Iris pigment epithelial cell (primary cell): ENCODE measurements around the gene TMEM163.

Experiments
- DNase-seq: peaks from one replicate; pipeline ENCODE4 v3.0.0-alpha.2; 2011; ENCODE audit warnings: low read depth

Gene TMEM163

GRCh38 chr2:134457765-134458472 is 260.9 kb downstream of the TMEM163 start:
- DNase-seq, result no peak

DNA sequence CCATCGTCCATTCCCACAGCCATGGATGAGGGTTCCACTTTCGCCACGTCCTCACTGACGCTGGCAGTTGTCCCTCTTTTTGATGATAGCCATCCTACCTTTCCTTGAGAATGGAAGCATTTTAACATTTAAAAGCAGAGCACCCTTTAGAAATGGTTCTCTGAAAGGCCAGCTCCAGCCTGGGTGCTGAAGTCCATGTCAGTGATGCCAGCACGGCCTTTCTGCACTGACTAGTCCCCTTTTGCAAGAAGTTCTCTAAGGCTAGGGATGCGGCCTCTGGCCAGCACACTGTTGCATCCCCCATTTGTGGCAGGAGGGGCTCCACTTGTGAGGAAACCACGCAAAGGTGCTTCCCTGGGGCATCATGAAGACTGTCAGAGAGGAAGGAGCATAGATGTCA is 261.4 kb downstream of the TMEM163 start:
- DNase-seq, result no peak

- no peak for DNase-seq
Observed at GRCh38 chr2:134455426-134455825, 263.4 kb downstream of the TMEM163 start.

DNA sequence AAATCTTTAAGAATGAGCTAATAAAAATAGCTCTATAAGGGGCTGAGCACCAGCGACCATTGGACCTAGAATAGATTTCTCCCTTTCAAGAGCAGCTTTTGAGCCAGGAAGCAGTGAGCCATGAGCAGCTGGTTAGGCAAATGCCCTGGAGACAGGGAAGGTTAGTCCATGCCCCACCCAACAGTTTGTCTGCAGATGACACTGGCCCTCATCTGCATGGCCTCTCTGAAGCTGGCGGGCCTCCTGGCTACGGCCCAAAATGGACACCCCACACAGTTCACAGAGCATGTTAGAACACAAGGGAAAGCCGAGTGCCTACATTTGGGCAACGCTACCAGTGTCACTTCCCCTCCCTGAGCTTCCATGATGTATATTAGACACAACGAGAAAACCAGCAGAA is 263.9 kb downstream of the TMEM163 start:
- no peak for DNase-seq

DNA sequence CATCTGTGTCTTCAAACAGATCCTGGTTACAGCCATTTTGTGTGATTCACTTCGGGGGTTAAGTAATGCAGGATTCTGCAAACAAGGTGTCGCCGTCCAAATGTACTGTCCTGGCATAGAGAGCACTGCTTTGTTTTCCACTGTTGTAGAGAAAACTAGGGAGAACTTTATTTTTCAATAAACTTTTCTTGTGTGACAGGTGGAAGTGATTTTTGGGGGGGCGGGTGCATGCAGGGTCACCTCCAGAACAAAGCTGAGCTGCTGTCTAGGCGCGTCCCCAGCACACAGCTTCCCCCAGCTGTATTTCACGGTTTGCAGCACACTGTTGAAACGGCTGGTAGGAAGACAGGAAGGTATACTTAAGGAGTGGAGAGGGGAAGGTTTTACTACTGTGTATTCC is 264.4 kb downstream of the TMEM163 start:
- no peak for DNase-seq

DNA sequence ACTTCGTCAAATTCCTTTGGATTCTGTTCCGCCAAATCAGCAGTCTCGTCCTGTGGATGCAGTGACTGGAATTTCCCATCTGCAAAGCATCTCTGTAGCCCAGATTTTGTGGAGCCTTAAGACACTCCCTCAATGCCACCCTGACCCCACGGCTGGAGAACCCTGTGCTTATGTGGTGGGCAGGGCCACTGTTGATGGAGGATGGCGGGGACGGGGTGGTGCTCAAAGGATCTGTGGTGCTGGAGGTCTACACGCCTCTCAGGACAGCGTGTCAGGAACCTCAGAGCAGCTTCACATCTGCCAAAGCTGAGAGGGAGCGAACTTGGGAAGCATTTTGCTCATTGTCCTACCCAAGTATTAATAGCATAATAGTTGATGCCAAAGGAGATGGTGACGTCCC is 264.8 kb downstream of the TMEM163 start:
- no peak for DNase-seq

DNA sequence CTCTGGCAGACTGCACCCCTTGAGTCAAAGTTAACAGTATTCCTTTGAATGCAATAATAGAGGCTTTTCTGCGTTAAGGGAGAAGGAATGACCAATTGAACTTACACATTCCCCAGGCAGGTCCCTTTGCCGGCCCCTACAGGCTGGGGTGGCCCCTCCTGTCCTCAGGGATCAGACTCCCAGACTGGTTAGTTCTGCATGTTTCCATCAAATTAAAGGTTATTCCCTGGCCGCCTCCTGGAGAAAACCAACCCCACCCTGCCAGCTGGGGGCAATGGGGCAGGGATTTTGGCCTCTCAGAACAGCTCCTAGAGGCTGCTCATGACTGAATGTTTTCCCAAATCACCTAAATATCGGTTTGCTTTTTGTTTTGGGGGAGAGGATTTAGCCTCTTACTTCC is 265.3 kb downstream of the TMEM163 start:
- DNase-seq, result no peak

GRCh38 chr2:134452042-134452733 is 266.6 kb downstream of the TMEM163 start:
- no peak for DNase-seq

DNA sequence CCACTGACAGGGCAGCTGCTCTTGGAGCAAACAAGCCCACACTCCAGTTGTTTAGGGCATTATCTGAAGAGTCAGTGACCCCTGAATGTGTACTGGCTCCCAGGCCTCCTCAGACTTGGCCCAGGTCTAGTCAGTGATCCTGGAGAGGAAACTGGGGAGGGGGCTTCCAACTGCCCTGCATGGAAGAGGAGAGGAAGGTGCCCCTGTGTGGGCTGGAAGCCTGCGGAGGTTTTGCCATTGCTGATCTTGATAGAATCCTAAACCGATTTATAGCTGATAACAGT is 267.5 kb downstream of the TMEM163 start:
- no peak for DNase-seq

- no peak for DNase-seq
Observed at GRCh38 chr2:134449751-134450513, 268.9 kb downstream of the TMEM163 start.

DNA sequence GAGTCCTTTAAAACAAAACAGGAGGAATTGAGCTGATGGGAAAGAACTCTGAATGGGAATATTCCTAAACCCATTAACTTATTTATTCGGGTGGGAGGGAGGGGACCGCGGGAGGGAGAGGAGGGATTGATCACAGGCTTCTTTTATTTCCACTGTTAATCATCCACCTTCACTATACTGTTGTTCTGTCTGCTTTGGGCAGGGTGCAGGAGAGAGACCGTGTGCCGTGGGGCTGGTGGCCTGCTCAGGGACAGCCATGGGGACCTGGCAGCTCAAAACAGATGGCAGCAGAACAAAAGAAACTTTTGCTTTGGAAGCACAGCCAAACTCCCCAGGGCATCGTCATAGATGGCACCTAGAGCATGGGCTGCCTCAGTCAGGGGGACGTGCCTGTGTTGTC is 269.6 kb downstream of the TMEM163 start:
- no peak for DNase-seq

DNA sequence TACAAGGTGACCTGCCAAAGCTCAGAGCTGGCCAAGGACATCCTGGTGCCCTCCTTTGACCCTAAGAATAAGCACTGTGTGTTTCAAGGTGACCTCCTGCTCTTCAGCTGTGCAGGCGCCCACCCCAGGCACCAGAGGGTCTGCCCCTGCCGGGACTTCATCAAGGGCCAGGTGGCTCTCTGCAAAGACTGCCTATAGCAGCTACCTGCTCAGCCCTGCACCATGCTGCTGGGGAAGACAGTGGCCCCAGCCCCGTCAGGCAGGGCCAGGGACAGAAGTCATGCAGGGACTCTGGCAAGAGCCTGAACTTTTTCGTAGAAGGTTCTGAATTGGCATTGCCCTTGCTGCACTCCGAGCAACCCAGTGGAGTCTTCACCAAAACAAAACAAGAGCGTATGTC is 270.1 kb downstream of the TMEM163 start:
- DNase-seq, result no peak

DNA sequence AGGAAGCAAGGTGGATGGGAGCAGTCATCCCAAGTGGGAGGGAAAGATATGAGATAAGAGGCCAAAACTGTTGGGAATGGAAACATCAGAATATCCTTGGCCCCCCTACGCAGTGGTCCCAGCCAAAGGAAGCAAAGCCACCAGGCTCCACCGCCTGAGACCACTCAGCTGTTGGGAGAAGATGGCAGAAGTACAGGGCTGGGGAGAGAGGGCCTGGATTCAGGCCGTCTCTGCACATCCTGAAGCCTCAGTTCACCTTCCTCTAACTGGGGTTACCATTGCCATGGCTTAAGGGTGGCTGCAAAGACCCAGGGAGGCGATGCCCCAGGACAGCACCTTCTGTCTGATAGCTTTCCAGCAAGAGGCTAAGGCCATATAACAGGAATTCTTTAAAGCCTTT is 271.1 kb downstream of the TMEM163 start:
- no peak for DNase-seq

GRCh38 chr2:134446383-134447017 is 272.3 kb downstream of the TMEM163 start:
- DNase-seq, result peak; percentile 22

GRCh38 chr2:134445985-134446382 is 272.8 kb downstream of the TMEM163 start:
- DNase-seq, result no peak

- no peak for DNase-seq
Observed at GRCh38 chr2:134445116-134445515, 273.7 kb downstream of the TMEM163 start.

DNA sequence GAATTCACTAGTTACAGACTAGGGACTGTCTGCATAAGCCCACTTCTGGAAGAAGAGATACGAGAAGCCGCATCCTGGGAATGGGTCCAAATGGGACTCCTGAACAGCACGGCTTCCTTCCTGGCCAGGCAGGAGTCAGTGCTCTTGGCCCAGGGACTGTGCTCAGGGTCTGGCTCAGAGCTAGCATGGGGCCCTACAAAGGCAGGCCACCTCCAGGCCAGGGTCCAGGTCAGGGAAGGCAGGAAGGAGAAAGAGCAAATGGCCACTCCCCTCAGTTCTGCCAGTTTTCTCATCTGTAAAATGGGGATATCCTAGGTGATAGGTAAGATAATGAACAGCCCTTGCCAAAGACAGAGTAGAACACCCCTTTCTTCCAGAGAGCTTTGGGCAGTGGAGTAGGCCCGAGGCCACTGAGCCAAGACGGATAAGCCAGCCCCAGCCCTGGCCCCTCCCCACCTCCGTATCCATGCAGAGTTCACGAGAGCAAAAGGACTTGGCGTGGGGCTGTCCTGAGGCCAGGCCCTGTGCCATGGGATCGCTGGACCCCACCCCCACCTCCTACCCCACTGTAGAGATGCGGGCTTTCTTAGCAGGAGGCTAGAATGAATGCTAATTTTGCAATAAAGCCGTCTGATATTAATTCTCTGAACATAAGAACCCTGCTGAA is 274.9 kb downstream of the TMEM163 start:
- DNase-seq, result no peak

DNA sequence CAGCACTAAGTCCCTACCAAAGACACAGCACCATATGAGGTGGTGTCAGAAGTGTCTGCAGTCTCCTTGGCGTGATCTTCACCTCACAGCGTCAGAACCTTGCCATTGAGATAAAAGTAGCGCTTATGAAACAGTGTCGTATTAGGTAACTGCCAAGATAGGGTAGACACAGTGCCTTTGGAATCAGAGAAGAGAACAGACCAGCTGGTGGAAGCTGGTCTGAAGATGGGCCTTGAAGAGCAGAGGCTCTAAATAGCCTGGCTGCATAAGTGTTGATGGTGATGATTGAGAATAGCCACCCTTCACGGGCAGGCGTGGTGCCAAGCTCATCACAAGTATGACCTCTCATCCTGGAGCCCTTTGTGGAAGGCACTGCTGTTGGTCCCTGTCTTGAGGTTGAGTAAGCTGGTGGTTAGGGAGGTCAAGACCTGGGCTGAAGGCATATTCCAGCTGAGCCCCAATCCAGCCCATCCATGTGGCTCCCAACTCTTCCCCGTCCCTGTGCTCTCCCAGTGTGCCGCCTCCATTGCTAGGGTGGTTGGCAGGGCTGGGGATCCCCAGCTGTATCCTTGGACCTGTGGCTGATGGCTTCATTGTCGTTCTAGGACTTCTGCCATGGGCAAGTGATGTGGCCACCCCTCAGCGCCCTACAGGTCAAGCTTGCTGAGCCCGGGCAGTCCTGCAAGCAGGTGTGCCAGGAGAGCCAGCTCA is 277.5 kb downstream of the TMEM163 start:
- DNase-seq, result no peak

DNA sequence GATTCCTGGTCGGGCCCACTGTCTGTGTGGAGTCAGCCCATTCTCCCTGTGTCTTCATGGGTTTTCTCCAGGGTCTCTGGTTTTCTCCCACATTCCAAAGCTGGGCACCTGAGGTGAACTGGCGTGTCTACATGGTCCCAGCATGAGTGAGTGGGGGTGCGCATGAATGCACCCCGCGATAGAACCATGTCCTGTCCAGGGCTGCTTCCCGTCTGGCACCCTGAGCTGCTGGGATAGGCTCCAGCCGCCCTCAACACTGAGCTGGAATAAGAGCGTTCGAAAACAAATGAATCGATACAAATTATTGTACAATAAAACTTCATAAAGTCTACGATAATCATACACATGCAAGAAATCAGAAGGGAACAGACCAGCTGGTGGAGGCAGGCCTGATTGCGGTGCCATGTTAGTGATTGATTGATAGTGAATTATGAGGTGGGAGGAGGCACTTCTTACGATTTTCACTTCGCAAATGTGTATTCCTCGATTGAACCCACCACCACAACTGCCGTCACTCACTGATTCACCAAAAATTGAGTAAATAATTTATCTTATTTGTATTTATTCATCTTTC is 278.4 kb downstream of the TMEM163 start:
- no peak for DNase-seq

GRCh38 chr2:134438371-134438770 is 280.4 kb downstream of the TMEM163 start:
- no peak for DNase-seq

GRCh38 chr2:134436706-134437105 is 282.1 kb downstream of the TMEM163 start:
- peak; percentile 50 for DNase-seq
